HG02938 (cell line): ENCODE data around the gene CADM1.

Experiments used
- ATAC-seq: cut with Tn5 transposase; IDR thresholded peaks from one replicate; pipeline ENCODE4 v1.9.1; 2021; ENCODE audit warnings: mild to moderate bottlenecking, moderate library complexity; ENCODE audit not compliant: unreplicated experiment

CADM1 gene

DNA sequence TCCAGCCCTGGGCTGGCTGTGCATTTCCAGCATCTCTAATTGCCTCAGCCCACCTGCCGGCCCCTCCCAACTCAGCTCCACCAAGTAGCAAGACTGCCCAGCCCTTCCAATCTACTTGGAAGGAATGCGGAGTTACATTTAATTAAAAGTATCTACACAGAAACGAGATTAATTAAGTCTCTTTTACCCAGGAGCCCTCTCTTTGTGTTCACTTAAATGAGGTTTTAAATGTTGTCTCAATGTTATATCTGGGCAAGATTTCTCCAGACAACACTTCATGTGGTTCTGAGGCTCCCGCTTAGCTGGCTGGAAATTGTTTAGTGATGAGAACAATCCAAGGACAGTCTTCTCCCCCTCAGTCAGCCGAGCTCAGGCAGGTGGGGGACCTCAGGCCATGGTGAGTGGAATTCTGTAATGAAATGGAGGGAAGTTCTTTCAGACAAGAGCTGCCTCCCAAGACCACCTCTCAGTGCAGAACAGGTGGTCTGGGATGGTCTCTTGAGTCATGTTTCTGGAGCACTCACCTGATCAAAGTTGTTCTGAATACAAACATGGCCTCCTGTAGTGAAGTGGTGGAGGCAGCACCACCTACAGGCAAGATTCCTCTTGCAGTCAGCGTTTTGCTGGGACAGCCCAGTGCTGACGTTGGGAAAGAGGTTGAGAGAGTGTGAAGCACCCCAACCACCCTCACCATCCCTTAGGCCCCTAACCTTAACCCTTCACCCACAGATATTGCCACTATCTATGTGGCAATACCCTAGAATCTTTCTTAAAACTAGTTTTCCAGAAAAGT is 371.6 kb downstream of the CADM1 start:
- peak; percentile 49 for ATAC-seq

GRCh38 chr11:115129473-115130289 is 374.5 kb downstream of the CADM1 start:
- no peak for ATAC-seq

- ATAC-seq = no peak
Observed at GRCh38 chr11:115128226-115128625, 376.0 kb downstream of the CADM1 start.

GRCh38 chr11:115127790-115128189 is 376.4 kb downstream of the CADM1 start:
- no peak for ATAC-seq

DNA sequence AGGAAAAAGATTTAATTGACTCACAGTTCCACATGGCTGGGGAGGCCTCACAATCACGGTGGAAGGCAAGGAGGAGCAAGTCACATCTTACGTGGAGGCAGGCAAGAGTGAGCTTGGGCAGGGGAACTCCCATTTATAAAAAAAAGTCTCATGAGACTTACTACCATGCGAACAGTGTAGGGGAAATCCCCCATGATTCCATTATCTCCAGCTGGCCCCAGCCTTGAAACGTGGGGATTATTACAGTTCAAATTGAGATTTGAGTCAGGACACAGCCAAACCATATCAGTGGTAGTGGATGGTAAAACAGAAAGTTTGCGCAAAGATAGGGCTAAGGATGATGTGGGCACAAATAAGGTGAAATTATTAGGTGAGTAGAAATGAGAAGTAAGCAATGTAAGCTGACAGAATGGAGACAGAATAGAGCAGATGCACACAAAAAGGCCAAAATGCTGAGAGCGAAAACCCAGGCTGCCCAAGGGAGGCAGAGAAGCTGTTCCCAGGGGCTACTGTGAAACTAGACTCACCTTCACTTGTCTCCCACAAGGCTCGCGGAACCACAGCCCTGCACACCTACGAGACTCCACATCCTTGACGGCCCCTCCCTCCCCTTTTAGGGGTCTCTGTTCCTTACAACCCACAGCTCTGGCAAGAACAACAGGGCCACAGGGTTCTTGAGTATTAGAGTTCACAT is 377.6 kb downstream of the CADM1 start:
- ATAC-seq = peak; percentile 91

DNA sequence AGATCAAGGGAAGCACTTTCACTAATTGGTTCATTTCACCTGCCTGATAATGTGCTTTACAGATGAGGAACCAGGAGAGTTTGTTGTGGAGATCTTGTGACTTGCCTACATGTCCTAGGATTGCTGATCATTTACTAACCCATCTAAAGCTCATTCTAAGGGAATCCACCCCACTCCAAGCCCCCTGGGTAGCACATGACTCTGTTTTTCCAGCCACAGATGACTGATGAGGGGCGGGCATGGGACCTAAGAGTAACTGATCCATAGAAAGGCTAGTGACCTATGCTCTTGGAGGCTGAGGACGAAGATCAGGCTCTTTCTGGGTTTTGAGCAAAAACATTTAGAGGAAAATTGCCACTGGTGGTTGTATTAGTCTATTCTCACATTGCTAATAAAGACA is 378.1 kb downstream of the CADM1 start:
- ATAC-seq = peak; percentile 25

- ATAC-seq = no peak
Observed at GRCh38 chr11:115124786-115125185, 379.4 kb downstream of the CADM1 start.

- ATAC-seq = no peak
Observed at GRCh38 chr11:115123641-115124040, 380.6 kb downstream of the CADM1 start.

GRCh38 chr11:115122274-115122673 is 381.9 kb downstream of the CADM1 start:
- no peak for ATAC-seq
